Measurements from ENCODE around the gene PSMA6.

Gene PSMA6

DNA sequence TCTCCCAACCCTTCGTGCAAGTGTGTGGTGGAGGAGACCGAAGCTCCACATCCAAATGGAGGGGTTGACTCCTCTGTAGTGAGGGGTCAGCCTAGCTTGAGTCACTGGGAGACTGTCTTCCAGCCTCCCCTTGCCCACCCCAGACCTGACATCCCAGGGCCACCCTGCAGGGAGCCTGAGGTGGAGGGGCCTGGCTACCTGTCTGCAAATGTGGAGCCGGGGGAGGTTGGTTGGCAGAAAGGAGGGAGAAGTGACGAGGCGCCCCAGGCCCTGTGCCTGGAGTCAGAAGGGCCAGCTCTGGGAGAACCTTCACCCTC lies 74.8 kb downstream of the PSMA6 start:
- TF ChIP-seq POLR2A (IDR thresholded peaks at IDR 0.05; ENCODE audit: low read depth, low read length) = no peak
- FAIRE-seq (no peak), DNase-seq (ENCODE audit: insufficient read length, low spot score) (no peak)

Data from H54 (cell line).